ENCODE results near the gene TMEM92.

TMEM92 gene

GRCh38 chr17:50328363-50329325 lies 54.4 kb downstream of the TMEM92 start:
- no peak for DNase-seq (ENCODE audit: low spot score)

DNA sequence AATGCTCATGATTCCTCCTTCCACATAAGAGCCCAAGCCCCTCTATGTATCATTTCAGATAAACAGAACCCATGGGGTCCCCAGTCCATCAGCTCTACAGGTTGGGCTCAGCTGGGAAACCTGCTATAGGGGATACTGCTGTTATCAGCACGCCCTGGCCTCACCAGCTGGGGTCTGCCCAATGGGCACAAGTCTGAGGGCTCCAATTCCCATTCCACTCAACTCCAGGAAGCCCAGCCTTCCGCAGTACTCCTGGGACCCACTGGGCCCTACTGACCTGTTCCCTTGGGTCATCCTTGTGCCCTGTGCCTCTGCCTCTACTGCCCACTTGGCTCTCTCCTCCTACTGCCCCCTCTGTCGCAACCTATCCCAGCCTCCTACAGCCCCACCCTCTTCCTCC lies 55.5 kb downstream of the TMEM92 start:
- DNase-seq (ENCODE audit: low spot score): no peak

DNA sequence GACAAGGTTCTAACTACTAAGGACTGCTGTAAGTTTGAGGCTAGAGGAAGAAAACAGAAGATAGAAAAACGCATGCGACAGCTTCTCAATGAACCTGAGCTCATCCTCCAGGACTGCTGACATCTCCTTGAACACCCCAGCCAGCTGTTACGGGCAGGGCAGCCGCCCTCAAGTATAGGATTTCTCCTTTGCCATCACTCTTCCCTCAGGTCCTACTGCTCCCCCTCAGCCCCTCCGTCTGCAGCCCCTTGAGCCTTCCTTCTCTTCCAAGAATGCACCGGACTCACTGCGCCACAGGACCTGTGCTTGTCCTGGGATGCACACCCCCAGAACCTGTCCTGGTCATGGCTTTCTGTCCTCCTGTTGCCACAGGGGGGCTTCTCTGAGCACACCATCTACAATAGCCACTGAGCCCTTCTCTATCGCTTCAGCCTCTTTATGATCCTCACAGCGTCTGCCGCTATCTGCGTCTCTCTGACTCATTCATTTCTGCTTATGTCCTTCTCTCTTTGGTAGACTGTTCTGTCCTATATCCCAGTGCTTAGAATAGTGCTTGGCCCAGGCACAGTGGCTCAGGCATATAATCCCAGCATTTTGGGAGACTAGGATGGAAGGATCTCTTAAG lies 56.0 kb downstream of the TMEM92 start:
- DNase-seq (ENCODE audit: low spot score): no peak
